A549 (cell line): ENCODE results near the gene GADD45B.

ENCODE experiments used
- BHLHE40 ChIP-seq: IDR thresholded peaks from 2 replicates; pipeline ENCODE4 v1.6.1; 2012; ENCODE audit warnings: low read depth, low read length, inconsistent platforms
- JUNB ChIP-seq: fragments of >200 bp; sonication (Bioruptor Twin); formaldehyde crosslinking; IDR thresholded peaks from 2 replicates; pipeline ENCODE4 v1.6.1; 2016
- POLR2A ChIP-seq: IDR thresholded peaks from 2 replicates; pipeline ENCODE4 v1.6.1; 2012; ENCODE audit warnings: mild to moderate bottlenecking, low read length
- REST ChIP-seq: fragments of 200-600 bp; sonication (generic); IDR thresholded peaks from 2 replicates; pipeline ENCODE4 v1.6.1; 2016; ENCODE audit warnings: antibody characterized with exemption, mild to moderate bottlenecking, moderate library complexity

DNA sequence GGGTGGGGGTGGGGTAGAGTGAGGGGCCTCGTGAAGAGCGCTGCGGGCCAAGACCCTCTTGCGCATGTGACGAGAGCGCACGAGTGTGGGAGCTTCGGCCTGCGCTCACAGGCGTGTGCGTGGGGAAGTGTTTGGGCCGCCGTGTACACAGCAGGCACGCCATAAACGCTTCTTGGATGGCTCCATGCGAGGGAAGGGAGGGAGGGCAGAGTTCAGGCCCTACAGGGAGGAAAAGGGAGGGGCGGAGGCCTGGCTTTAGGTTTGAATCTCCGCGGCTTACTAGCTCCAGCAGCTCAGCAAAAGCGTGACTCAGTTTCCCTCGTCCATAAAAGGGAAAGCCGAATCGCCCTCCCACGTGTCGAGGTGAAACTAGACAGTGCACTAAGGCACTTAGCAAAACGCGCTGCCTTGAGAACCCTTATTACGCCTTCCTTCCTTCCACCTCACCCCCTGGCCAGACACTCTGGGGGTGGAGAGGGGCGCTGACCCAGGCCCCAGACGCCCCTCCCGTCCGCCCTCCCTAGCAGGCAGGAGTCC, 12.5 kb downstream of the GADD45B start:
- no peak for TF ChIP-seq POLR2A
- no peak for TF ChIP-seq JUNB
- TF ChIP-seq REST, result no peak
- no peak for TF ChIP-seq BHLHE40
